Measurements from ENCODE around the gene THAP10.
"Not testable (repeated sequence)": the region's sequence is repeated elsewhere in the genome, so short reads cannot be mapped to it uniquely, and the experiment has no call there.

Gene THAP10

GRCh38 chr15:70876683-70877082, 15.6 kb downstream of the THAP10 start:
- no peak for DNase-seq (ENCODE audit: low read depth in 2 of 2)

- DNase-seq (ENCODE audit: low read depth in 2 of 2): no peak
Observed at GRCh38 chr15:70876011-70876410, 16.2 kb downstream of the THAP10 start.

- no peak for DNase-seq (ENCODE audit: low read depth in 2 of 2)
Observed at GRCh38 chr15:70875001-70875782, 17.0 kb downstream of the THAP10 start.

GRCh38 chr15:70873232-70874054, 18.8 kb downstream of the THAP10 start:
- no peak for DNase-seq (ENCODE audit: low read depth in 2 of 2)

GRCh38 chr15:70871490-70871889, 20.7 kb downstream of the THAP10 start:
- not testable (repeated sequence) for DNase-seq (ENCODE audit: low read depth in 2 of 2)

GRCh38 chr15:70870051-70870450, 22.2 kb downstream of the THAP10 start:
- no peak for DNase-seq (ENCODE audit: low read depth in 2 of 2)

- no peak for DNase-seq (ENCODE audit: low read depth in 2 of 2)
Observed at GRCh38 chr15:70869346-70869745, 22.9 kb downstream of the THAP10 start.

GRCh38 chr15:70867911-70868467, 24.2 kb downstream of the THAP10 start:
- DNase-seq (ENCODE audit: low read depth in 2 of 2): no peak

- DNase-seq (ENCODE audit: low read depth in 2 of 2): no peak
Observed at GRCh38 chr15:70866982-70867641, 25.1 kb downstream of the THAP10 start.

GRCh38 chr15:70863450-70864218, 28.6 kb downstream of the THAP10 start:
- DNase-seq (ENCODE audit: low read depth in 2 of 2): no peak

GRCh38 chr15:70859998-70860397, 32.2 kb downstream of the THAP10 start:
- no peak for DNase-seq (ENCODE audit: low read depth in 2 of 2)

- DNase-seq (ENCODE audit: low read depth in 2 of 2): no peak
Observed at GRCh38 chr15:70859322-70859908, 32.8 kb downstream of the THAP10 start.

- not testable (repeated sequence) for DNase-seq (ENCODE audit: low read depth in 2 of 2)
Observed at GRCh38 chr15:70858614-70859321, 33.5 kb downstream of the THAP10 start.

- no peak for DNase-seq (ENCODE audit: low read depth in 2 of 2)
Observed at GRCh38 chr15:70857562-70858285, 34.5 kb downstream of the THAP10 start.

GRCh38 chr15:70856884-70857561, 35.2 kb downstream of the THAP10 start:
- DNase-seq (ENCODE audit: low read depth in 2 of 2): no peak

- DNase-seq (ENCODE audit: low read depth in 2 of 2): no peak
Observed at GRCh38 chr15:70856177-70856883, 35.9 kb downstream of the THAP10 start.

GRCh38 chr15:70855764-70856163, 36.5 kb downstream of the THAP10 start:
- DNase-seq (ENCODE audit: low read depth in 2 of 2): no peak

GRCh38 chr15:70854666-70854976, 37.6 kb downstream of the THAP10 start:
- no peak for DNase-seq (ENCODE audit: low read depth in 2 of 2)

Measured in stimulated activated CD4-positive, alpha-beta T cell treated with anti-CD3 and anti-CD28 coated beads, Interleukin-4, amount 100 ng/mL, for 48 hours (primary cell).